WTC11 (cell line): Measurements from ENCODE around the gene KRT23. TPM values are rescaled to one million over a fixed set of nuclear protein-coding genes. Genes with fewer than 3 reads are reported as not detected.

Source experiments
- ATAC-seq: fragments of 200-7000 bp; cut with Tn5 transposase; 2 replicates; pipeline ENCODE4 v1.10.0; 2021; ENCODE audit warnings: mild to moderate bottlenecking, moderate library complexity
- CTCF ChIA-PET: fragments of 300-600 bp; sonication (Branson Sonifier 250); formaldehyde crosslinking; loops from one replicate; lab custom pipeline; 2021; ENCODE audit warnings: antibody characterized with exemption; lab: Charles Lee
- POLR2A ChIA-PET: fragments of 350-600 bp; sonication (Branson Sonifier 250); formaldehyde crosslinking; loops from one replicate; lab custom pipeline; 2021; ENCODE audit warnings: antibody characterized with exemption; lab: Charles Lee
- DNase-seq: peaks from one replicate; pipeline ENCODE4 v3.0.0; 2021; ENCODE audit warnings: low spot score
- H3K27ac Mint-ChIP-seq: 2 replicates; pipeline ENCODE4 v1.8.0; 2021; ENCODE audit warnings: mixed read lengths
- H3K27me3 Mint-ChIP-seq: 2 replicates; pipeline ENCODE4 v1.8.0; 2021; ENCODE audit warnings: low read depth, mild to moderate bottlenecking, moderate library complexity, mixed read lengths
- H3K36me3 Mint-ChIP-seq: 2 replicates; pipeline ENCODE4 v1.8.0; 2021; ENCODE audit warnings: mixed read lengths
- H3K4me1 Mint-ChIP-seq: 2 replicates; pipeline ENCODE4 v1.8.0; 2022; ENCODE audit warnings: mixed read lengths
- H3K4me3 Mint-ChIP-seq: 2 replicates; pipeline ENCODE4 v1.8.0; 2021; ENCODE audit warnings: mild to moderate bottlenecking, moderate library complexity, mixed read lengths
- H3K9me3 Mint-ChIP-seq: 2 replicates; pipeline ENCODE4 v1.8.0; 2021; ENCODE audit warnings: mixed read lengths
- ARID4B ChIP-seq: sonication (generic); formaldehyde crosslinking; IDR thresholded peaks from 2 replicates; pipeline ENCODE4 v1.8.0; 2023; ENCODE audit warnings: missing genetic modification reagents, mild to moderate bottlenecking, borderline replicate concordance
- CBFB ChIP-seq: sonication (generic); formaldehyde crosslinking; IDR thresholded peaks from 2 replicates; pipeline ENCODE4 v1.8.1; 2022; ENCODE audit warnings: mild to moderate bottlenecking, low read depth, missing genetic modification reagents
- CREM ChIP-seq: sonication (generic); formaldehyde crosslinking; IDR thresholded peaks from 2 replicates; pipeline ENCODE4 v1.8.1; 2022; ENCODE audit warnings: mild to moderate bottlenecking, missing genetic modification reagents, moderate library complexity
- GTF2I ChIP-seq: fragments of 250-450 bp; sonication (Bioruptor Pico); conservative IDR thresholded peaks from 2 replicates; pipeline ENCODE4 v1.4.0; 2021; ENCODE audit warnings: mild to moderate bottlenecking
- IRF2 ChIP-seq: sonication (generic); formaldehyde crosslinking; IDR thresholded peaks from 2 replicates; pipeline ENCODE4 v1.8.0; 2022; ENCODE audit warnings: low read depth, missing genetic modification reagents, borderline replicate concordance
- JAZF1 ChIP-seq: fragments of 250-450 bp; sonication (Bioruptor Pico); IDR thresholded peaks from 2 replicates; pipeline ENCODE4 v1.9.0; 2021; ENCODE audit warnings: moderate library complexity, mild to moderate bottlenecking, inconsistent platforms
- NFE2L1 ChIP-seq: sonication (generic); formaldehyde crosslinking; IDR thresholded peaks from 2 replicates; pipeline ENCODE4 v1.8.1; 2023; ENCODE audit warnings: missing genetic modification reagents
- NR2C2 ChIP-seq: sonication (generic); formaldehyde crosslinking; IDR thresholded peaks from 2 replicates; pipeline ENCODE4 v1.8.0; 2022; ENCODE audit warnings: mild to moderate bottlenecking, missing genetic modification reagents
- PRDM15 ChIP-seq: sonication (generic); formaldehyde crosslinking; IDR thresholded peaks from 2 replicates; pipeline ENCODE4 v1.8.0; 2022; ENCODE audit warnings: missing genetic modification reagents
- TCF7 ChIP-seq: sonication (generic); formaldehyde crosslinking; IDR thresholded peaks from 2 replicates; pipeline ENCODE4 v1.8.0; 2022; ENCODE audit warnings: mild to moderate bottlenecking, low read depth, missing genetic modification reagents, moderate library complexity
- TEAD4 ChIP-seq: sonication (generic); formaldehyde crosslinking; IDR thresholded peaks from 2 replicates; pipeline ENCODE4 v1.8.0; 2022; ENCODE audit warnings: mild to moderate bottlenecking, missing genetic modification reagents
- TP53 ChIP-seq: sonication (generic); formaldehyde crosslinking; IDR thresholded peaks from 2 replicates; pipeline ENCODE4 v1.8.1; 2023; ENCODE audit warnings: mild to moderate bottlenecking, missing genetic modification reagents
- ZNF671 ChIP-seq: fragments of 250-450 bp; sonication (Bioruptor Pico); IDR thresholded peaks from 2 replicates; pipeline ENCODE4 v1.8.0; 2021; ENCODE audit warnings: mild to moderate bottlenecking
- total RNA-seq: library from RNA; stranded (reverse); gene quantifications from 3 replicates; pipeline ENCODE4 v1.2.3, GENCODE V29; 2021
- TF ChIP-seq, protein P1 (sequence below): sonication (generic); formaldehyde crosslinking; IDR thresholded peaks from 2 replicates; pipeline ENCODE4 v1.8.0; 2022; ENCODE audit warnings: mild to moderate bottlenecking, missing genetic modification reagents
- TF ChIP-seq, protein P2 (sequence below): sonication (generic); formaldehyde crosslinking; IDR thresholded peaks from 2 replicates; pipeline ENCODE4 v1.8.1; 2023; ENCODE audit warnings: mild to moderate bottlenecking, moderate library complexity, missing genetic modification reagents
- TF ChIP-seq, protein P3 (sequence below): sonication (generic); formaldehyde crosslinking; IDR thresholded peaks from 2 replicates; pipeline ENCODE4 v1.8.1; 2022; ENCODE audit warnings: low read depth, mild to moderate bottlenecking, moderate library complexity, missing genetic modification reagents, borderline replicate concordance
- TF ChIP-seq, protein P4 (sequence below): sonication (generic); formaldehyde crosslinking; IDR thresholded peaks from 2 replicates; pipeline ENCODE4 v1.8.1; 2022; ENCODE audit warnings: low read depth, missing genetic modification reagents, borderline replicate concordance

Gene KRT23
- total RNA-seq, 1 experiment from 2014 or later = not detected

DNA sequence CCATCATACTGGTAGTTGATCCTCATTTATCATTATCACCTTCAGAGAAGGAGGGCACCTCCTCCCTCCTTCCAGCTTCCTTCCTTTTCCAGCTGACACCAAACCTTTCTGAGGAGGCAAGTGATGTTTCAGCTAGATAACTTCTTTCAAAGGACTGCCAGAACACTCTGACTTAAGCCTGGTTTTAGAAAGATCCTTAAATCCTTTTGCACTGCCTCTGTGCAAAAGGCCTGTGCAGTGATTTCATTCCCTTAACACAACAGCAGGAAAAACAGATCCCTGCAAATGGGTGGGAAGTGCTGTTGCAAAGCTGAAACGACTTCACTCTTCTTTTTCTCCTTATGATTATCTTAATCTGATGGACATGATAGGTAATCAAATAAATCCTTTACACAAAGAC lies 7.1 kb upstream of the KRT23 start (continued):
- TF ChIP-seq, protein P1, sequence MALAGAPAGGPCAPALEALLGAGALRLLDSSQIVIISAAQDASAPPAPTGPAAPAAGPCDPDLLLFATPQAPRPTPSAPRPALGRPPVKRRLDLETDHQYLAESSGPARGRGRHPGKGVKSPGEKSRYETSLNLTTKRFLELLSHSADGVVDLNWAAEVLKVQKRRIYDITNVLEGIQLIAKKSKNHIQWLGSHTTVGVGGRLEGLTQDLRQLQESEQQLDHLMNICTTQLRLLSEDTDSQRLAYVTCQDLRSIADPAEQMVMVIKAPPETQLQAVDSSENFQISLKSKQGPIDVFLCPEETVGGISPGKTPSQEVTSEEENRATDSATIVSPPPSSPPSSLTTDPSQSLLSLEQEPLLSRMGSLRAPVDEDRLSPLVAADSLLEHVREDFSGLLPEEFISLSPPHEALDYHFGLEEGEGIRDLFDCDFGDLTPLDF (CRISPR knock-in tag) = no peak
- TF ChIP-seq CBFB = no peak
- TF ChIP-seq, protein P2, sequence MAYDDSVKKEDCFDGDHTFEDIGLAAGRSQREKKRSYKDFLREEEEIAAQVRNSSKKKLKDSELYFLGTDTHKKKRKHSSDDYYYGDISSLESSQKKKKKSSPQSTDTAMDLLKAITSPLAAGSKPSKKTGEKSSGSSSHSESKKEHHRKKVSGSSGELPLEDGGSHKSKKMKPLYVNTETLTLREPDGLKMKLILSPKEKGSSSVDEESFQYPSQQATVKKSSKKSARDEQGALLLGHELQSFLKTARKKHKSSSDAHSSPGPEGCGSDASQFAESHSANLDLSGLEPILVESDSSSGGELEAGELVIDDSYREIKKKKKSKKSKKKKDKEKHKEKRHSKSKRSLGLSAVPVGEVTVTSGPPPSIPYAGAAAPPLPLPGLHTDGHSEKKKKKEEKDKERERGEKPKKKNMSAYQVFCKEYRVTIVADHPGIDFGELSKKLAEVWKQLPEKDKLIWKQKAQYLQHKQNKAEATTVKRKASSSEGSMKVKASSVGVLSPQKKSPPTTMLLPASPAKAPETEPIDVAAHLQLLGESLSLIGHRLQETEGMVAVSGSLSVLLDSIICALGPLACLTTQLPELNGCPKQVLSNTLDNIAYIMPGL = no peak
- TF ChIP-seq NR2C2 = no peak

DNA sequence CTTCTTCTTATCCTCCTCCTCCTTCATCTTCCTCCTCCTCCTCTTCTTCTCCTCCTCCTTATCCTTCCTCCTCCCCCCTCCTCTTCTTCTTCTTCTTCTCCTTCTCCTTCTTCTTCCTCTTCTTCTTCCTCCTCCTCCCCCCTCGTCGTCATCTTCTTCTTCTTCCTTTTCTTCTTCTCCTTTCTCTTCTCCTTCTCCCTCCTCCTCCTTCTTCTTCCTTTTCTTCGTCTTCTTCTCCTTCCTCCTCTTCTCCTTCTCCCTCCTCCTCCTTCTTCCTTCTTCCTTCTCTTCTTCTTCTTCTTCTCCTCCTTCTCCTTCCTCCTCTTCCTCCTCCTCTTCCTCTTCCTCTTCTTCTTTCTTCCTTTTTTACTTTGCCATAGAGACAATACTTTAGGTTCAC lies 5.1 kb upstream of the KRT23 start:
- Mint-ChIP-seq H3K4me3 (no peak overlapping the region), H3K9me3 (peaks cover 3% of the 10 kb centered on the region; the same call in 1 of the 2 replicates), H3K27ac (no peak overlapping the region), H3K36me3 (no peaks in the 10 kb centered on the region), H3K4me1 (peaks cover 3% of the 10 kb centered on the region), H3K27me3 (no peaks in the 10 kb centered on the region; the same call in 1 of the 2 replicates)
- no peak for ATAC-seq
- ChIA-PET CTCF (no interaction called here), POLR2A (no interaction called here)
- DNase-seq = no peak
- no peak for TF ChIP-seq TP53 (CRISPR knock-in tag)
- TF ChIP-seq NFE2L1 = no peak
- TF ChIP-seq, protein P2 = no peak
- no peak for TF ChIP-seq ZNF671
- no peak for TF ChIP-seq ARID4B (CRISPR knock-in tag)
- TF ChIP-seq TEAD4 (CRISPR knock-in tag) = no peak
- no peak for TF ChIP-seq JAZF1
- TF ChIP-seq, protein P3, sequence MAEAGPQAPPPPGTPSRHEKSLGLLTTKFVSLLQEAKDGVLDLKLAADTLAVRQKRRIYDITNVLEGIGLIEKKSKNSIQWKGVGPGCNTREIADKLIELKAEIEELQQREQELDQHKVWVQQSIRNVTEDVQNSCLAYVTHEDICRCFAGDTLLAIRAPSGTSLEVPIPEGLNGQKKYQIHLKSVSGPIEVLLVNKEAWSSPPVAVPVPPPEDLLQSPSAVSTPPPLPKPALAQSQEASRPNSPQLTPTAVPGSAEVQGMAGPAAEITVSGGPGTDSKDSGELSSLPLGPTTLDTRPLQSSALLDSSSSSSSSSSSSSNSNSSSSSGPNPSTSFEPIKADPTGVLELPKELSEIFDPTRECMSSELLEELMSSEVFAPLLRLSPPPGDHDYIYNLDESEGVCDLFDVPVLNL (CRISPR knock-in tag) = no peak
- TF ChIP-seq GTF2I (CRISPR knock-in tag) = no peak
- TF ChIP-seq, protein P4, sequence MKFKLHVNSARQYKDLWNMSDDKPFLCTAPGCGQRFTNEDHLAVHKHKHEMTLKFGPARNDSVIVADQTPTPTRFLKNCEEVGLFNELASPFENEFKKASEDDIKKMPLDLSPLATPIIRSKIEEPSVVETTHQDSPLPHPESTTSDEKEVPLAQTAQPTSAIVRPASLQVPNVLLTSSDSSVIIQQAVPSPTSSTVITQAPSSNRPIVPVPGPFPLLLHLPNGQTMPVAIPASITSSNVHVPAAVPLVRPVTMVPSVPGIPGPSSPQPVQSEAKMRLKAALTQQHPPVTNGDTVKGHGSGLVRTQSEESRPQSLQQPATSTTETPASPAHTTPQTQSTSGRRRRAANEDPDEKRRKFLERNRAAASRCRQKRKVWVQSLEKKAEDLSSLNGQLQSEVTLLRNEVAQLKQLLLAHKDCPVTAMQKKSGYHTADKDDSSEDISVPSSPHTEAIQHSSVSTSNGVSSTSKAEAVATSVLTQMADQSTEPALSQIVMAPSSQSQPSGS (CRISPR knock-in tag) = no peak
- no peak for TF ChIP-seq CREM (CRISPR knock-in tag)
- TF ChIP-seq IRF2 (CRISPR knock-in tag) = no peak
- TF ChIP-seq TCF7 (CRISPR knock-in tag) = no peak
- TF ChIP-seq PRDM15 (CRISPR knock-in tag) = no peak
